GM18511 (cell line): ENCODE measurements around the gene TXNDC2.
"Not testable (repeated sequence)": the region's sequence is repeated elsewhere in the genome, so short reads cannot be mapped to it uniquely, and the experiment has no call there.

Experiments
- ATAC-seq: cut with Tn5 transposase; IDR thresholded peaks from one replicate; pipeline ENCODE4 v1.9.1; 2021; ENCODE audit warnings: mild to moderate bottlenecking, moderate library complexity; ENCODE audit not compliant: unreplicated experiment

The TXNDC2 gene

GRCh38 chr18:9878783-9879242 is 7.0 kb upstream of the TXNDC2 start:
- ATAC-seq = no peak

- ATAC-seq = no peak
Observed at GRCh38 chr18:9884090-9884489, 1.7 kb upstream of the TXNDC2 start.

GRCh38 chr18:9884532-9885140 is 1.1 kb upstream of the TXNDC2 start:
- ATAC-seq = no peak

GRCh38 chr18:9886005-9886348 is 204 bp downstream of the TXNDC2 start:
- ATAC-seq = no peak

GRCh38 chr18:9887992-9888391 is 2.2 kb downstream of the TXNDC2 start:
- ATAC-seq = no peak

- ATAC-seq = no peak
Observed at GRCh38 chr18:9890196-9890595, 4.4 kb downstream of the TXNDC2 start.

GRCh38 chr18:9890957-9891356 is 5.2 kb downstream of the TXNDC2 start:
- ATAC-seq = no peak

- ATAC-seq = not testable (repeated sequence)
Observed at GRCh38 chr18:9891515-9891914, 5.7 kb downstream of the TXNDC2 start.

GRCh38 chr18:9894454-9895068 is 8.8 kb downstream of the TXNDC2 start:
- no peak for ATAC-seq

GRCh38 chr18:9897129-9897528 is 11.4 kb downstream of the TXNDC2 start:
- no peak for ATAC-seq

GRCh38 chr18:9897787-9898291 is 12.1 kb downstream of the TXNDC2 start:
- ATAC-seq = not testable (repeated sequence)

- peak; percentile 75 for ATAC-seq
Observed at GRCh38 chr18:9898792-9899549, 13.2 kb downstream of the TXNDC2 start.

GRCh38 chr18:9899550-9899930 is 13.8 kb downstream of the TXNDC2 start:
- ATAC-seq = not testable (repeated sequence)

GRCh38 chr18:9900699-9901098 is 14.9 kb downstream of the TXNDC2 start:
- no peak for ATAC-seq

GRCh38 chr18:9901377-9901776 is 15.6 kb downstream of the TXNDC2 start:
- ATAC-seq = no peak

- not testable (repeated sequence) for ATAC-seq
Observed at GRCh38 chr18:9902264-9902663, 16.5 kb downstream of the TXNDC2 start.

GRCh38 chr18:9902832-9903231 is 17.1 kb downstream of the TXNDC2 start:
- no peak for ATAC-seq

GRCh38 chr18:9905401-9905922 is 19.7 kb downstream of the TXNDC2 start:
- no peak for ATAC-seq

GRCh38 chr18:9906481-9906880 is 20.7 kb downstream of the TXNDC2 start:
- ATAC-seq = no peak

- ATAC-seq = no peak
Observed at GRCh38 chr18:9907867-9908266, 22.1 kb downstream of the TXNDC2 start.

- no peak for ATAC-seq
Observed at GRCh38 chr18:9910071-9910470, 24.3 kb downstream of the TXNDC2 start.

- no peak for ATAC-seq
Observed at GRCh38 chr18:9910661-9911060, 24.9 kb downstream of the TXNDC2 start.
